Esophagus (tissue), 2 donors: ENCODE results near the gene TLE1. TPM values are rescaled to one million over a fixed set of nuclear protein-coding genes. Genes with fewer than 3 reads are reported as not detected.
A peak's percentile ranks its signal among the peaks of the same experiment; 100 is the strongest.

Experiments used
- H3K27ac ChIP-seq, 2 donors: one replicate each; pipeline ENCODE4 v1.5.1; 2013; ENCODE audit warnings: low read depth in 2 of 2, mild to moderate bottlenecking in 2 of 2, inconsistent platforms in 1 of 2, low read length in 1 of 2, moderate library complexity in 1 of 2
- H3K27me3 ChIP-seq, 2 donors: one replicate each; pipeline ENCODE4 v1.6.1; 2013; ENCODE audit warnings: low read length in 2 of 2, control low read depth in 1 of 2, mild to moderate bottlenecking in 1 of 2; ENCODE audit not compliant: insufficient read depth in 2 of 2, control insufficient read depth in 1 of 2
- H3K36me3 ChIP-seq, 2 donors: one replicate each; pipeline ENCODE4 v1.6.1; 2013; ENCODE audit warnings: low read length in 1 of 2; ENCODE audit not compliant: control insufficient read depth in 2 of 2, insufficient read depth in 2 of 2
- H3K4me1 ChIP-seq, 2 donors: one replicate each; pipeline ENCODE4 v1.6.1; 2013; ENCODE audit warnings: low read length in 1 of 2; ENCODE audit not compliant: control insufficient read depth in 2 of 2, insufficient read depth in 2 of 2
- H3K4me3 ChIP-seq, 2 donors: one replicate each; pipeline ENCODE4 v1.5.1; 2013; ENCODE audit warnings: low read length in 2 of 2, mild to moderate bottlenecking in 2 of 2, low read depth in 1 of 2, moderate library complexity in 1 of 2
- H3K9me3 ChIP-seq, 2 donors: one replicate each; pipeline ENCODE4 v1.6.1; 2013; ENCODE audit warnings: mild to moderate bottlenecking in 2 of 2, low read depth in 1 of 2, low read length in 1 of 2, moderate library complexity in 1 of 2; ENCODE audit not compliant: control insufficient read depth in 2 of 2, insufficient read depth in 1 of 2
- WGBS, 2 donors: extraction: QIAGEN DNeasy Blood & Tissue Kit; methylation state at CpG; one replicate each; pipeline ENCODE4 v1.1.7; 2013; 5-methylcytosine and 5-hydroxymethylcytosine counted together
- polyA plus RNA-seq, 2 donors: library from polyadenylated mRNA; stranded (reverse); fragments of 200-250 nt; gene quantifications; one replicate each; pipeline ENCODE4 v1.2.3, GENCODE V29; 2013
- donor health status: healthy with polysubstance abuse.
- donor health status: Bipolar disorder and iron deficiency.

The TLE1 gene
- polyA plus RNA-seq, 2 donors, result 11.1 to 14.7 TPM

- Histone ChIP-seq H3K27me3 (no peaks in the 10 kb centered on the region), H3K9me3 (no peaks in the 10 kb centered on the region), H3K36me3 (peaks cover 0 to 7% of the 10 kb centered on the region in 2 donors), H3K27ac (no peak overlapping the region), H3K4me3 (no peak overlapping the region), H3K4me1 (no peaks in the 10 kb centered on the region)
- 75 to 77% methylated on average over 3 of the region's 3 CpGs for WGBS, 2 donors
Observed at GRCh38 chr9:81619353-81620001, 69.9 kb downstream of the TLE1 start.

DNA sequence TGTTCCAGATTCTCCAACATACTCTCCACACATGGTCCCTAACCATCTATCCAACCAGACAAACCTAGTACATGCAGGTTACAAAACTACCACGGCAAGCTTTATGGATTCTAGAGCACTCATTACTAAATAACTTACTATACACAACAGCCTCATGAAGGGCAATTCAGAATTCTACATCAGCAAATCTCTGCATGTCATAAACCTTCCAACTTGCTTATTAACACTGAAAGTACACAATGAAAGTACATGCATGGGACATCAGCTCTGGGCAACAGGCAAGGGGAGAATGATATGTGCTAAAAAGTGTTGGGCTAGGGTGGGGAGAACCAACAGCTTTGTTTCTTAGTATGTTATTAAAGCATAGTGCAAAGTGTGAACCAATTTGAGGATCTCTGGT is 70.4 kb downstream of the TLE1 start:
- Histone ChIP-seq H3K27ac (no peak overlapping the region), H3K4me1 (peaks cover 0 to 4% of the 10 kb centered on the region in 2 donors), H3K36me3 (peaks cover 0 to 9% of the 10 kb centered on the region in 2 donors), H3K27me3 (no peaks in the 10 kb centered on the region), H3K4me3 (no peak overlapping the region), H3K9me3 (no peaks in the 10 kb centered on the region)
- WGBS, 2 donors, result 89 to 90% methylated on average over 1 of the region's 1 CpG

DNA sequence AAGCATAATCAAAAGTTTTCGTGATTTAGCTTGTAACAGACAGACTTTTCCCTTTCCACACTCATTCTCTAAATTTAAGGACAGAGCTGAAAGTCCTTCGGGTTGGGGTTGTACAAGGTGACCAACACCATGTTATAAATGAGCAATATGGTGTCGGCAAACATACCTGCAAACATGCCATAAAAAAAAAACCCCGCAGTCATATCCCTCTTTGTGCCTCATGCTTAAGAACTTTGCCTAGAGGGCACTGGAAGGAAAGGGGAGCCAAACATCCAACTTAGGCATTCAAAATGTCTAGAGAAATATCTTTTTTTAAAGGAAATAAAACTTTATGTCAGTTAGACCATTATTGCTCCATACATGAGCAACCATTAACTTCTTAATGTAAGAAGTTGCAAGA is 73.2 kb downstream of the TLE1 start:
- Histone ChIP-seq H3K9me3 (no peaks in the 10 kb centered on the region), H3K4me1 (peaks cover 0 to 4% of the 10 kb centered on the region in 2 donors), H3K4me3 (no peak overlapping the region), H3K27me3 (no peaks in the 10 kb centered on the region), H3K36me3 (peaks cover 0 to 11% of the 10 kb centered on the region in 2 donors), H3K27ac (no peak overlapping the region)
- 92 to 96% methylated on average over 4 of the region's 4 CpGs for WGBS, 2 donors

- Histone ChIP-seq H3K4me1 (peaks cover 0 to 4% of the 10 kb centered on the region in 2 donors), H3K27me3 (no peaks in the 10 kb centered on the region), H3K4me3 (no peak overlapping the region), H3K27ac (peak overlapping the region; percentile 41 to 57), H3K9me3 (no peaks in the 10 kb centered on the region), H3K36me3 (peaks cover 0 to 10% of the 10 kb centered on the region in 2 donors)
- 94% methylated on average over 6 of the region's 6 CpGs for WGBS, 2 donors
Observed at GRCh38 chr9:81614335-81614734, 75.0 kb downstream of the TLE1 start.

- Histone ChIP-seq H3K4me1 (peaks cover 0 to 4% of the 10 kb centered on the region in 2 donors), H3K4me3 (no peak overlapping the region), H3K9me3 (no peaks in the 10 kb centered on the region), H3K27me3 (no peaks in the 10 kb centered on the region), H3K36me3 (peaks cover 0 to 12% of the 10 kb centered on the region in 2 donors), H3K27ac (peak overlapping the region; percentile 61 to 75)
- 59 to 64% methylated on average over 23 of the region's 23 CpGs for WGBS, 2 donors
Observed at GRCh38 chr9:81613002-81613812, 76.1 kb downstream of the TLE1 start.

DNA sequence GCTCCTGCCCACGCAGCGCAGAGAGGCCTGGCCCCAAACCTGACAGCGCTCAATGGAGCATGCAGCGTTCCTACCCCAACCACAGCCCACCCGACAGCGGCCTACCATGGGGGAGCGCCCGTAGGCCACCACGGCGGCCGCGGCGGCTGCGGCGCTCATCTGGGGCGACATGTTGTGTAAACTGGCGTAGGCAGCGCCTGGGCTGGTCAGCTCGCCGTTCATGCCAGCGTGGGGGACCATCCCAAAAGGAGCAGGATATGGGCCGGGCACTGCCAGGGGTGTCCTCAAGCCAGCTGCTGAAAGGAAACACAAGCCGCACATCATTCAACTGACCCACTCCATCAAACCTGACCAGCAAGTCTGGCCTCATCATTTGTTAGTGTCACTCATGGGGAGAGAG is 77.7 kb downstream of the TLE1 start:
- Histone ChIP-seq H3K9me3 (no peaks in the 10 kb centered on the region), H3K36me3 (peaks cover 0 to 15% of the 10 kb centered on the region in 2 donors), H3K4me3 (no peak overlapping the region), H3K4me1 (peaks cover 0 to 4% of the 10 kb centered on the region in 2 donors), H3K27ac (no peak overlapping the region), H3K27me3 (no peaks in the 10 kb centered on the region)
- WGBS, 2 donors, result 96 to 97% methylated on average over 23 of the region's 23 CpGs

DNA sequence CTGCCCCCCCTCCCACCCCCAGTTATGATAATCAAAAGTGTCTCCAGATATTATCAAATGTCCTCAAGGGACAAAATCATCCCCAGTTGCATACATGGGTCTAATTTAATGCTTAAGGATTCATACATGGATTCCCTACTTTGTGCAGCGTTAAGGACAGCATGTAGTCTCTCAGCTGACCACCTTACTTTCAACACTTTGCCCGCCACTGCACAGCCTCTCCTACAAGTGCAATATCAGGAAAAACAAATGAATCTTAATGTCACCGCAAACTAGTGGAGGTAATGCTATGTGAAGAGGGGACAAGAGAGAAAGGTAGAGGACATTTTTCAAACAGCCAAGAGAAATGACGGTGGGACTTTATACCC is 78.6 kb downstream of the TLE1 start:
- no peaks in the 10 kb centered on the region for H3K9me3 ChIP-seq
- H3K36me3 ChIP-seq, result peaks cover 0 to 15% of the 10 kb centered on the region in 2 donors
- WGBS, 2 donors, result 95 to 96% methylated on average over 4 of the region's 4 CpGs
- H3K4me3 ChIP-seq, result no peak overlapping the region
- H3K27ac ChIP-seq, result no peak overlapping the region
- peaks cover 0 to 4% of the 10 kb centered on the region in 2 donors for H3K4me1 ChIP-seq
- H3K27me3 ChIP-seq, result no peaks in the 10 kb centered on the region

DNA sequence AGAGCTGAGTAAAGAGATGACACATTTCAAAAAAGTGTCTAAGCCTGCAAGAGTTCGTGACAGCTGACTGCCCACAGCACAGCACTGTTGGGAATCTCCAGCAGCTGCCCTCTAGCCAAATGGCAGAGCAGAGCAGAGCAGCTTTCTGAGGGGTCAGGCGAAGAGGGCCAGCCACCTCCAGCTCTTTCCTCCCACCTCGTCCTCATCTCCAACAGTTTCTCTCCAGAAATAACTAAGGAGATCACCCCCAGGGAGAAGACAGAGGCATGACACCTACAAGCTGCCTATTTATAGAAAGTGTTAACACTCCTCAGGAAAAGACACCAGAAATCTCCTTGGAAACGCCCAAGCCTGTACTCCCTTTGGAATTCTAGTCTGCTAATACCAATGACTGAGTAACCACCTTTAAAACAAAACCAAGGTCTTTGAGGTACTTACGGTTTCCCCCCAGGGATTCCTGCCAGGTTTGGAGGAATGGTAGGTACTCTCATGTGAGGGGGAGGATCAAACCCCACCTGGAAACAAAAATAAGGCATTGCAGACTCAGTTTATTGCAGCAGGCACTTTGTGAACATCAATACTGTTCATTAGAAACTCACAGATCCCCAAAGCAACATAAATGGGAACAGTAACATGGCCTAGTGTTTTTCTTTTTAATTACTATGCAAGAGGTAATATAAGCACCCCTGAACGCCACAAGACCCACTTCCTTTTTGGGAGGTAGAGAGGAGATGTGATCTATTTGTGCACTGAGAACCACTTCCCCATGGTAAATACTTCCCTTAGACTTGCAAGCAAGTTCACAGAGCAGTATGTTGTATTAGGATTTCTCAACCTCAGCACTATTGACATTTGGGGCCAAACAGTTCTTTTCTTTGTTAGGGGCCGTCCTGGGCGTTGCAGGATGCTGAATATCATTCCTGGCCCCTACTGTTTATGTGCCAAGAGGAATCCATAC is 79.3 kb downstream of the TLE1 start:
- WGBS, 2 donors, result 64 to 69% methylated on average over 8 of the region's 8 CpGs
- H3K4me3 ChIP-seq, result no peak overlapping the region
- no peaks in the 10 kb centered on the region for H3K27me3 ChIP-seq
- peaks cover 0 to 4% of the 10 kb centered on the region in 2 donors for H3K4me1 ChIP-seq
- peak overlapping the region in 1 of 2 donors; percentile 18 for H3K27ac ChIP-seq
- H3K9me3 ChIP-seq, result no peaks in the 10 kb centered on the region
- peaks cover 0 to 15% of the 10 kb centered on the region in 2 donors for H3K36me3 ChIP-seq

- 74 to 81% methylated on average over 4 of the region's 4 CpGs for WGBS, 2 donors
- Histone ChIP-seq H3K27me3 (no peaks in the 10 kb centered on the region), H3K27ac (no peak overlapping the region), H3K36me3 (peaks cover 4 to 13% of the 10 kb centered on the region in 2 donors), H3K4me1 (no peaks in the 10 kb centered on the region), H3K9me3 (no peaks in the 10 kb centered on the region), H3K4me3 (no peak overlapping the region)
Observed at GRCh38 chr9:81608289-81608657, 81.1 kb downstream of the TLE1 start.
